H4 (cell line): ENCODE data around the gene ZNF446. TPM values are rescaled to one million over a fixed set of nuclear protein-coding genes. Genes with fewer than 3 reads are reported as not detected.
"Not testable (repeated sequence)": the region's sequence is repeated elsewhere in the genome, so short reads cannot be mapped to it uniquely, and the experiment has no call there.

Experiments
- DNase-seq: peaks from one replicate; pipeline ENCODE4 v3.0.0-alpha.2; 2015; ENCODE audit warnings: low spot score
- total RNA-seq: library from RNA; depleted of rRNA; stranded (reverse); fragments of >200 nt; shearing (Covaris generic); gene quantifications from 2 replicates; pipeline ENCODE4 v1.2.3, GENCODE V29; 2014

ZNF446 gene
- total RNA-seq, 1 experiment from 2014 or later: 9.8 TPM

GRCh38 chr19:58469241-58470013 is 6.7 kb upstream of the ZNF446 start:
- no peak for DNase-seq

GRCh38 chr19:58470837-58471543 is 5.2 kb upstream of the ZNF446 start:
- DNase-seq: not testable (repeated sequence)

GRCh38 chr19:58471736-58472135 is 4.4 kb upstream of the ZNF446 start:
- no peak for DNase-seq

DNA sequence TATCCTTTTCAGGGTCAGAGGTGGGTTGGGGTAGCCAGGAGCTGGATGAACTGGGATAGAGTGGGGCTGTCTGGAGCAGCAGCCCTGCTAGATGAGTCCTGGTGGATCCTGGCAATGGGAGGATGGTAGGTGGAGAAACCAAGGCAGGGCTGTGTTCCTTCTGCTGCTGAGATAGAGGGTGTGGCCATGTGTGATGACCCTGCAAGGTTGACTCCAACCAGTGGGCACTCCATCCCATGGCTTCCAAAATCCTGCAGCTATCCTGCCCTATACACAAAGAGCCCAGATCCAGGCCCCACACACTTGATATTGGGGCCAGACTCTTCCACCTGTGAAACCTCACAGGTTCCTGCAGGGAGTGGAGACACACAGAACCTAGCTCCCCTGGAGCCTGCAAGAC is 2.4 kb upstream of the ZNF446 start:
- DNase-seq: no peak

- DNase-seq: peak; percentile 70
Observed at GRCh38 chr19:58474291-58474996, 1.7 kb upstream of the ZNF446 start.

DNA sequence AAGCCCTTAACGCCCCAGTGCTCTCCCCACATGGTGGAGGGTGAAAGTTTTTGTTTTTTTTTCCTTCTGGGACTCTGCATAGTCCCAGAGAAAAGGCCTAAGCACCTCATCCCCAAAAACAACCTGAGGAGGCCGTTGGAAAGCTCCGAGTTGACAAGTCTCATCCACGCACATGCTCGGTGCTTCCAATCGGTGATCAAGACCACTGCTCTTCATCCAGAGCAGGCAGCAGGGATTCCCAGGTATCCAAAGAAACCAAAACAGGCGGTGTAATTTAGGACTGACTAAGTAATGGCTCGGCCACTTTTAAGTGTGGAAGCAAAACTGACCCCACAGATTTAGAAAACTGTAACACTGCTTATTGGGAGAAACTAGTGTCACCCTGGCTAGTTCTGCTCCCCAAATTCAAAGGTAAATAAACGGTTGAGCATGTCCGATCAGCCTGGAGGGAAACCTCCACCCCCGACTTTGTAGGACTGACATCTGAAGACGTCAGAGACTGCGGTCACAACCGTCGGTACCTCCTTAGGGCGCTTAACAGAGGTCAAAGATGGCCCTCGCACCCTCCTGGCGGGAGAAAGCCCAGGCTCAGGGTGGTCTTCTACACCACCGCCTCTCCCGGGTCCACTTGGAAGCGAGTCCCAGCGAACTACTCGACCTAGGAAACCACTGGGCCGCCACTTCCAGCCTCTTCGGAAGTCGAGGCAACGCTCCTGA is 997 bp upstream of the ZNF446 start:
- no peak for DNase-seq

DNA sequence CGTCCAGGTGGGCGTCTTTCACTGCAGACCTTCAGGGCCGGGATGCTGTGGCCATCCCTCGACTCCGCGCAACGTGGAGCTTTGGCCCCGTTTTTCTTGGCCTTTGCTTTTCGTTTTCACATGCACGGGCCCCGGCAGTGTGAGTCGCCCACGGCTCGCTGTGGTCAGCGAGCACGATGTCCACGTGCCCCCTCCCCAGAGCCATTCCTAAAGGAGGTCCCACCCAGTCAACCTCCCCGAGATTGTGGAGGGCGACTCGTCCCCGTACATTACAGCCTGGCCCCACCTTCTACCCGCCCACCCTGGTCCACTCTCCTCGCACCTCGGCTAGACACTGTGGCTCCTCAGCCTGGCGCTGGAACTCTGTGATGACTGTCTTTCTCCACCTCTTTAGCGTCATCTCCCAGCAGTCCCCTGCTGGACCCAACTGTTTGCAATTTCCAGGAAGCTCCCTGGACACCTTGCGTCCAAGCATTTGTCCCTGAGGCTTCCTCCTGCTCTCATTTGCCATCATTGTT is 405 bp downstream of the ZNF446 start:
- DNase-seq: no peak

GRCh38 chr19:58477130-58477529 is 978 bp downstream of the ZNF446 start:
- DNase-seq: no peak

DNA sequence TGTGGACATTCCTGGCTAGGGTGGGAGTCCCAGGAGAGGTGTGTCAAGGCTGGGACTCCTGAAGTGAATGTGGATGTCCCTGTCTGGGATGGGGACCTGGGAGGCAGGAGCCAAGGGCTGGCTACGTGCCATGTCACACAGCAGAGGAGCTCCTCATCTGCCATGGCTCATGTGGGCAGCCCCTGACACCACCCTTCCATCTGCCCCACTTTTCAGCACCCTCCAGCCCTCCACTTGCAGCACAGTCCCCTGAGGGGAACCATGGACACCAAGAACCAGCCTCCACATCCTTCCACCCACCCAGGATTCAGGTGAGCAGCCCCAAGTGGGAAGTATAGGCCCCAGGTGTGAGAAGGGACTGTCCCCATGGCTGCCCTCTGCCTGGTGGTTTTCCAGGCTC is 1.7 kb downstream of the ZNF446 start:
- DNase-seq: no peak

GRCh38 chr19:58479303-58479702 is 3.2 kb downstream of the ZNF446 start:
- no peak for DNase-seq

GRCh38 chr19:58479736-58480480 is 3.8 kb downstream of the ZNF446 start:
- DNase-seq: no peak

DNA sequence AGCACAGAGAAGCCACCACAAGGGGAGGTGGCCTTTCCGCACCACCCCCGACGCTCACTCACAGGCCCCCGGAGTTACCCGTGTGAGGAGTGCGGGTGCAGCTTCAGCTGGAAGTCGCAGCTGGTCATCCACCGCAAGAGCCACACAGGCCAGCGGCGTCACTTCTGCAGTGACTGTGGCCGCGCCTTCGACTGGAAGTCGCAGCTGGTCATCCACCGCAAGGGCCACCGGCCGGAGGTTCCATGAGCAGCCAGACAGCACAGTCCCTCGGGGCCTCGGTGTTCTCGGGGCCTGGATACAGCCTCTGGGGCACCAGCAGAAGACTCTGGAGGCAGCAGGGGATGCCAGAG is 4.3 kb downstream of the ZNF446 start:
- no peak for DNase-seq

- no peak for DNase-seq
Observed at GRCh38 chr19:58480831-58481230, 4.7 kb downstream of the ZNF446 start.

DNA sequence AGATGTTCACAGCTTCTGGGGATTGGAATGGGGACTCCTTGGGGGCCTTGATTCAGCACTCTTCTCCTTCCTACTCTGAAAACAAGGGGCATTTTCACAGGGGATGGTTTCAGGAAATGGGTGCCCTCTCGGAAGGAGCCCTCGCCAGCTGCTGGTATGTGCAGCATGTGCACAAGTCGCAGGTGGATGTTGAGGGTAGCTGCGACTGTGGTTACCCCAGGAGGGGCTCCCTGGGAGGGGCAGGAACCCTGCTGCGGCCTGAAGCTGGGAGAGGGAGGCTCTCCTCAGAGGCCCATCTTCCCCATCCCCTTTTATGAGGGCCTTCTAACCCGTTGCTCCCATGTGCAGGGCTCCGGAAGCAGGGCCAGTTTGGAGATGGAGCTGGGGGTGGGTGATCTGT is 6.2 kb downstream of the ZNF446 start:
- no peak for DNase-seq

GRCh38 chr19:58483776-58484175 is 7.6 kb downstream of the ZNF446 start:
- DNase-seq: no peak

DNA sequence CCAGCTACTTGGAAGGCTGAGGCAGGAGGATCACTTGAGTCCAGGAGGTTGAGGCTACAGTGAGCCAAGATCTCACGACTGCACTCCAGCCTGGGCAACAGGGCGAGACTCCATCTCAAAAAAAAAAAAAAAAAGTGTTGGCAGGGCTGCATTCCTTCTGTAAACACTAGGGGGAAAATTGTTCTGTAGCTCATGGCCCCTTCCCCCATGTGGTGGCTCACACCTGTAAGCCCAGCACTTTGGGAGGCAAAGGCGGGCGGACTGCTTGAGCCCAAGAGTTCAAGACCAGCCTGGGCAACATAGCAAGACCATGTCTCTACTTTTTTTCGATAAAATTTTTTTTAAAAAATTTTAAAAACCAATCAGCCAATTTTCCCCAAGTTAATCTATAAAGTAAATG is 8.2 kb downstream of the ZNF446 start:
- DNase-seq: not testable (repeated sequence)

DNA sequence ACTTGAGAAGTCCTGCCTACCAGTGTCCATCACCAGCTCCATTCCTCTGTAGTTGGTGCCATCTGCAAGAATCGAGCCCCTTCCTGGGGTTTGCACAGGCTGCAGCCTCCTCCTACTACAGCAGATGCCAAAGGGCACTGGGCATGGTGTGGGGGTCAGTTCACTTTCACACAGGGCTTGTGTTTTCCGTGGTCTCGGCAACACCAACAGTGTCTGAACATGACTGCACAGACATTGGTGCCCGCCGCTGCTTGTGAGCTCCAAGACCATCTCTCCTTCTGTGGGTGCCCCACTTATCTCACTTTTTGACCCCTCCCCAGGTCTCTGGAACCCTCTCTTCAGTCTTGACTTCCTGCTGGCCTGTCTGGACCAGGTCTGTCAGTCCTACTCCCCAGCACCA is 15.2 kb downstream of the ZNF446 start:
- DNase-seq: no peak

GRCh38 chr19:58492265-58492664 is 16.1 kb downstream of the ZNF446 start:
- DNase-seq: no peak

DNA sequence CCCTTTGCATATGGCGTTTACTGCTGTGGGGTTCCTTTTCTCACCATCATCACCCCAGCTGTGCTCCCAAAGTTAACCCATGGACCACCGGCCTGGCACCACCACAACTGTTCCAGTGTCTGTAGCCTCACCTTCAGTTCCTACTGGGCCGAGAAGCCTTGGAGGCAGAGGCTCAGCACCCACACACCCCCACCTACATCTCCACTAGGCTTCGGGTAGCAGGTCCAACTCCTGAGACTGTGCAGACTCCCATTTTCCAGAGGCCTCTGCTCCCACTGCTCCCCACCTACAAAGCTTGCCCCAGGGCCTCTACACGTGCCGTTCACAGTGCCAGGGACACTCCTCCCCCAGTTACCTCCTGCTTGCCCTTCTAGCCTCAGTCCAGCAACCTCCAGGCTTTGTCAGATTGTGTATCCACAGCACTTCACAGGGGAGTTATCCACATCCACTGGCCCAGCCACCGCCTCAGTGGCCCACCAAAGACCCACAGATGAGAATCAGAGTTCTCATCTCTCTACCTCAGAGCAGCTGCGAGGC is 21.6 kb downstream of the ZNF446 start:
- DNase-seq: no peak

GRCh38 chr19:58498316-58499020 is 22.3 kb downstream of the ZNF446 start:
- no peak for DNase-seq
